Measurements from ENCODE around the gene LRRC18. TPM values are rescaled to one million over a fixed set of nuclear protein-coding genes. Genes with fewer than 3 reads are reported as not detected.

The LRRC18 gene
- total RNA-seq, 1 experiment from 2014 or later: not detected

- TF ChIP-seq EZH2phosphoT487 (IDR thresholded peaks at IDR 0.05; ENCODE audit: borderline replicate concordance): no peak
- no peak for TF ChIP-seq ELF1 (IDR thresholded peaks at IDR 0.05; ENCODE audit: borderline replicate concordance, low read depth)
These were observed 8.9 kb upstream of the LRRC18 start (continued) for GRCh38 chr10:48948470-48949037.

GRCh38 chr10:48947690-48948469, 8.2 kb upstream of the LRRC18 start:
- Histone ChIP-seq H2AFZ (ENCODE audit: low read depth, low read length, poor library complexity, severe bottlenecking) (no peak overlapping the region), H3K36me3 (ENCODE audit: control insufficient read depth in 1 of 2, insufficient read depth in 2 of 2, low read length in 2 of 2) (no peaks in the 10 kb centered on the region), H3K27ac (ENCODE audit: low read depth, low read length) (no peak overlapping the region), H4K20me1 (ENCODE audit: insufficient read depth) (no peaks in the 10 kb centered on the region), H3K4me2 (ENCODE audit: low read length) (no peak overlapping the region), H3K9ac (ENCODE audit: low read length) (no peak overlapping the region), H3K27me3 (ENCODE audit: insufficient read depth, low read length) (peaks cover 26% of the 10 kb centered on the region; the same call in 1 of the 2 replicates), H3K4me1 (ENCODE audit: control insufficient read depth in 1 of 2, insufficient read depth in 2 of 2, low read length in 2 of 2) (no peaks in the 10 kb centered on the region), H3K9me2 (ENCODE audit: insufficient read depth) (no peaks in the 10 kb centered on the region), H3K9me3 (ENCODE audit: control insufficient read depth in 1 of 2, insufficient read depth in 1 of 2, low read depth in 1 of 2, low read length in 2 of 2) (no peaks in the 10 kb centered on the region), H3K79me2 (ENCODE audit: insufficient read depth, low read length) (no peaks in the 10 kb centered on the region), H3K4me3 (replicated peaks in 1 of 2; ENCODE audit: low read depth in 1 of 2, low read length in 2 of 2) (no peak overlapping the region)
- ChIA-PET CTCF (no interaction called here), POLR2A (no interaction called here), RAD21 (ENCODE audit: low non-redundant PET in 1 of 2, low total read pairs in 2 of 2, uncharacterized antibody in 2 of 2, unreplicated experiment in 2 of 2) (no interaction called here)
- DNase-seq (ENCODE audit: low read depth, low spot score) (no peak), ATAC-seq (no peak)
- BruUV-seq (replicated peaks): no TSS peak
- TF ChIP-seq EZH2 (IDR thresholded peaks at IDR 0.05) (no peak), SP1 (IDR thresholded peaks at IDR 0.05; ENCODE audit: low read depth) (no peak), ELF1 (IDR thresholded peaks at IDR 0.05; ENCODE audit: borderline replicate concordance, low read depth) (no peak), ZNF274 (IDR thresholded peaks at IDR 0.05; ENCODE audit: low read depth, low read length) (no peak), CBX3 (IDR thresholded peaks at IDR 0.05; ENCODE audit: low read depth) (no peak), RAD21 (IDR thresholded peaks at IDR 0.05; ENCODE audit: low read depth) (no peak), SRF (IDR thresholded peaks at IDR 0.05; ENCODE audit: low read depth) (no peak), TCF7L2 (IDR thresholded peaks at IDR 0.05; ENCODE audit: borderline replicate concordance, extremely low read depth, insufficient read depth, insufficient read length) (no peak), POLR2AphosphoS5 (IDR thresholded peaks at IDR 0.05; ENCODE audit: low read depth, low read length) (no peak), EZH2phosphoT487 (IDR thresholded peaks at IDR 0.05; ENCODE audit: borderline replicate concordance) (no peak), ZFX (IDR thresholded peaks at IDR 0.05) (no peak), SIN3A (IDR thresholded peaks at IDR 0.05; ENCODE audit: low read depth) (no peak), POLR2A (IDR thresholded peaks at IDR 0.05; ENCODE audit: borderline replicate concordance, extremely low read depth, insufficient read depth, insufficient read length) (no peak), FOSL1 (IDR thresholded peaks at IDR 0.05; ENCODE audit: low read depth) (no peak), ZBTB33 (IDR thresholded peaks at IDR 0.05; ENCODE audit: extremely low read depth, insufficient replicate concordance, low read length) (no peak)
- intact Hi-C loops (cut with micrococcal nuclease): no loop called here

All from HCT116 (cell line).